Measurements from ENCODE around the gene PDZRN3. TPM values are rescaled to one million over a fixed set of nuclear protein-coding genes. Genes with fewer than 3 reads are reported as not detected.

PDZRN3 gene
- total RNA-seq, 1 donor from 2014 or later: not detected

DNA sequence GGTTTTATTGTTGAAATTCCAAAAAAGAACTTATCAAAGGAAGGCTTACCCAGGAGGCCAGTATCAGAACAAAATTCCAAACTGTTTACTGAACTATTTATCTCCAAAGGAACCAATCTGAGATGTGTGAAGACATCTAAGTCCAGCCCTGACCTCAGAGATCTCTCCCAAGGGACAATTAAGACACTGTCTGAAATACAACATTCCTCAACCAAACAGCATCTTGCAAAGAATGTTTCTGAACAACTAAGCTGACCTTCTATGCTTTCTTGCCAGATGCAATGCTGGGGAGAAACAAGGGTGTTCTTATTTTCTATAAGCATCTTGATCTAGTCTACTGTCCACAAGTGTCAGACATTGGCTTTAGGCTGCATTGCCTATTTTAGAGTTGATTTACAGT lies 13.6 kb downstream of the PDZRN3 start:
- Mint-ChIP-seq H3K4me3 (no peak overlapping the region), H3K9me3 (no peaks in the 10 kb centered on the region), H3K27me3 (peaks cover 3% of the 10 kb centered on the region), H3K36me3 (ENCODE audit: low read depth) (no peaks in the 10 kb centered on the region), H3K27ac (no peak overlapping the region), H3K4me1 (no peaks in the 10 kb centered on the region)
- DNase-seq: no peak
- intact Hi-C loops (cut with micrococcal nuclease): no loop called here

DNA sequence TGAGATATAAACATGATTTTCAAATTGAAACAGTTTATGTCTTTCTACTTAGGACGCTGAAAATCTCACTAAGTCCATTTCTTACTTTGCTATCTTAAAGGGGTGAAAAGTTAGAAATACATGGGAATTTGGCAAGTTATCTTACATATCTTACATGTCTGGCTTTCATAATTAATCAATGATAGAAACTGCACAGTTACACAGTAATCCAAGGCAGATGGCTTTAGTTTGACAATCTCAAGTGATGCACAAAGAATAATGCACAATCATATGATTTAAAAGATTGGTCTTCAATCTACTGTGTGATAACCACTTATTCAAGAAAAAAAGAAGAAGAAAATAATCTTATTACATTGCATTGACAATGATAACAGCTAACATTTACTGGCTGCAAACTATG lies 14.2 kb downstream of the PDZRN3 start:
- no peak for DNase-seq
- Mint-ChIP-seq H3K4me3 (no peak overlapping the region), H3K4me1 (no peaks in the 10 kb centered on the region), H3K27me3 (peaks cover 3% of the 10 kb centered on the region), H3K36me3 (ENCODE audit: low read depth) (no peaks in the 10 kb centered on the region), H3K27ac (no peak overlapping the region), H3K9me3 (no peaks in the 10 kb centered on the region)
- intact Hi-C loops (cut with micrococcal nuclease): no loop called here

DNA sequence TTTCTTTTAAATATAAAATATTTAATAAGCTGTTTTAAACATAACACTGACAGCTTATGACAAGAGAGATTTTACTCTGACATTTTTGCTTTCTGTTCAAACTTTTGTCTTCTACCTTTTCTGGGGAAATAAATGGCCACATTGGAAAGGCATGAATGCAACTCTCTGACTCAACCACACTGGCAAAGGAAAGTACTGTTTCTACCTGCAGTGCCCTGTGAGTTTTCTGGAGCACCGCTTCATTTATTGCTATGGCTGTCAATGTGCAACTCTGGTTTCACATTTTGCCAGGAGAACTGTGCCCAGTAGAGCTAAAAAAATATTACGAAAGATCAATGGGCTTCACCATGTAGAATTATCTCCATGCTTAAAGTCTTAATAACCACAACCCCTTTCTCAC lies 15.1 kb downstream of the PDZRN3 start:
- no peak overlapping the region for H3K4me3 Mint-ChIP-seq
- intact Hi-C loops (cut with micrococcal nuclease): no loop called here
- H3K9me3 Mint-ChIP-seq: no peaks in the 10 kb centered on the region
- H3K36me3 Mint-ChIP-seq (ENCODE audit: low read depth): no peaks in the 10 kb centered on the region
- no peak overlapping the region for H3K27ac Mint-ChIP-seq
- no peaks in the 10 kb centered on the region for H3K4me1 Mint-ChIP-seq
- DNase-seq: no peak
- H3K27me3 Mint-ChIP-seq: peaks cover 3% of the 10 kb centered on the region

DNA sequence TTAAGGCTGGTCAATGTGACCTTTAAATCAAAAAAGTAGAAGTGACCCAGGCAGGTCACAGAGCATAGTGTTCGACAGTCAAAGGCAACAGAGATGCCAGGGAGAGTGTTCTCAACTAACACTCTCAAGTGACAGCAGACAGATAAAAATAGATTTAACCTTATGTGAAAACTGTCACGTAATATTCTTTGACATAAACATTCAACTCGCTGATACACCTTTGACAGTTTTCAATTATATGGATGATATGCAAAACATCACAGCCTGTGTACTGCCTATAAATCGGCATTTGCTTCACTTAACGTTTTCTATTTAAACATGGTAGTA lies 15.5 kb downstream of the PDZRN3 start:
- DNase-seq: no peak
- no peaks in the 10 kb centered on the region for H3K4me1 Mint-ChIP-seq
- H3K27me3 Mint-ChIP-seq: peaks cover 3% of the 10 kb centered on the region
- no peak overlapping the region for H3K27ac Mint-ChIP-seq
- H3K4me3 Mint-ChIP-seq: no peak overlapping the region
- no peaks in the 10 kb centered on the region for H3K9me3 Mint-ChIP-seq
- H3K36me3 Mint-ChIP-seq (ENCODE audit: low read depth): no peaks in the 10 kb centered on the region
- intact Hi-C loops (cut with micrococcal nuclease): no loop called here

DNA sequence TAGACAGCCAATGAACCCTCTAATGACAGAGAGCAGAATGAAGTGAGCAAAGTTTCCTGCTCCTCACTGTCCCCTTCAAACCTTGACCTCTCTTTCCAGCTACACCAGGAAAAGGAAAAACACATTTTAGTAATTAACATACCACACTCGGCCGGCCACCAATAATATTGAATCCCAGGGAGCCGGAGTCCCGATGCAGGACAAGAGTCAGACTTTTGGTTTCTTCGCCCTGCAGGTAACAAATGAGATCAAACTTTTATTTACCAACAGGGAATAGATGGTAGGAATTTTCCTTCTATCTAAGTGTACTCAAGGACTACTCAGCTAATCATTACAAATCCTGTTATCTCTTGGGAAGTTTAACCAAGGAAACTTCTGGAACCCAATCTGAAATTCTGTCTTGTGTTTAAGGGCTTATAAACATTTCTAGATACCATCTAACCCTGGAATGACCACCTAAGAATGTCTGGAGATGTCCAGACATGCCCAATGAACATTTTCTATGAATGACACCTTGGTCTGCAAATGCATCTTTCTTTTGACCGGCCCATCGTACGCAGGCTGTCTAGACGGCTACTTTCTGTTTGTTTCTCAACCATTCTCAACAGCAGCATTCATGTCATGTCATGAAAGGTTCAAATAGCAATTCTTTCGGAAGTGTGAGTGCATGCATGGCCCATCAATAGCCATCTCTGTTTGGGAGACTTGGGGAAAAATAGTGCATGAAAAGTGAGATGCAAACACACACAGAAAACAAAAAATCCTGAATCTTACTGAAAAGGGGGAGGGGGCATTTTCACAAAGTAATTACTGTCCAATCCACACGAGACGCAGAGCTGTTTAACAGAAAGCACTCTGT lies 16.1 kb downstream of the PDZRN3 start:
- Mint-ChIP-seq H3K27me3 (peaks cover 3% of the 10 kb centered on the region), H3K4me3 (no peak overlapping the region), H3K36me3 (ENCODE audit: low read depth) (no peaks in the 10 kb centered on the region), H3K9me3 (no peaks in the 10 kb centered on the region), H3K4me1 (no peaks in the 10 kb centered on the region), H3K27ac (no peak overlapping the region)
- DNase-seq: no peak
- intact Hi-C loops (cut with micrococcal nuclease): no loop called here

GRCh38 chr3:73605861-73606260 lies 18.9 kb downstream of the PDZRN3 start:
- DNase-seq: no peak
- Mint-ChIP-seq H3K4me1 (no peaks in the 10 kb centered on the region), H3K4me3 (no peak overlapping the region), H3K9me3 (no peaks in the 10 kb centered on the region), H3K27ac (no peak overlapping the region), H3K36me3 (ENCODE audit: low read depth) (no peaks in the 10 kb centered on the region), H3K27me3 (no peaks in the 10 kb centered on the region)
- intact Hi-C loops (cut with micrococcal nuclease): no loop called here

DNA sequence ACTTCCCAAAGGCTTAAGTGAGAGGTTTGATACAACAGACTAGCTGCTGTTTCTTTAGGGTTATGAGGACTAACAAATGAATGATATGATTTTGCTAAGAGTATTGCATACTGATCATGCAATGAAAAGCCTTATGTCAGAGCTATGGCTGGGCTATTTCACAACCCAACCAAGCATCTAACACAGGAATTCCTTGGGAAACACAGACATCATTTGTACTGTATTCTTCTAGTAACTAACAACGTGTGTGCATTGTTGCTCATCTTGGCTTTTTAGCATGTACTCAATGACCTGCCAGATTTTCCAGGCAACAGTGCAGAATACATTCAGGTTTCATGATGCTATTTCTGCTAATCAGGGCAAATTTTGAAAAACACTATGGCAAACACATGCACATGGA lies 19.3 kb downstream of the PDZRN3 start:
- Mint-ChIP-seq H3K27ac (no peak overlapping the region), H3K4me3 (no peak overlapping the region), H3K36me3 (ENCODE audit: low read depth) (no peaks in the 10 kb centered on the region), H3K4me1 (no peaks in the 10 kb centered on the region), H3K27me3 (no peaks in the 10 kb centered on the region), H3K9me3 (no peaks in the 10 kb centered on the region)
- intact Hi-C loops (cut with micrococcal nuclease): no loop called here
- no peak for DNase-seq

DNA sequence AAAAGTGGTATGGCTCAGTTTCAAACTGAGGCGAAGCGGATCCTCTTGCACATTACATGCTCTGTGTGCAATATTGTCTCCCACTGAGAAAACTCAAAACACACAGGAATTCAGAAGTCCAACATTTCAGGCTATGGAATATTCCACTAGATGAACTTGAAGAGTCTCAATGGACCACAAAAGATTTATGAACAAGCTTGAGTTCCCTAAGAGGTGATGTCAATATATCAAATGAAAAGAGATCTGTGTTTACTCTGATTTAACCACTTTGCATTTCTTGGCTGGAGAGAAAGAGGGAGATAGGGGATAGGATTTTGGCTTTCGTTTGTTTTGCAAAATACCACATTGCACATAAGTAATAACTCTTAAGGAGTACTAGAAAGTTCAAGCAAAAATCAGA lies 20.3 kb downstream of the PDZRN3 start:
- no peak overlapping the region for H3K27ac Mint-ChIP-seq
- no peak overlapping the region for H3K4me3 Mint-ChIP-seq
- H3K27me3 Mint-ChIP-seq: no peaks in the 10 kb centered on the region
- H3K9me3 Mint-ChIP-seq: no peaks in the 10 kb centered on the region
- intact Hi-C loops (cut with micrococcal nuclease): no loop called here
- no peak for DNase-seq
- no peaks in the 10 kb centered on the region for H3K4me1 Mint-ChIP-seq
- H3K36me3 Mint-ChIP-seq (ENCODE audit: low read depth): no peaks in the 10 kb centered on the region

GRCh38 chr3:73603762-73604171 lies 21.0 kb downstream of the PDZRN3 start:
- Mint-ChIP-seq H3K27me3 (no peaks in the 10 kb centered on the region), H3K9me3 (no peaks in the 10 kb centered on the region), H3K4me1 (no peaks in the 10 kb centered on the region), H3K27ac (no peak overlapping the region), H3K36me3 (ENCODE audit: low read depth) (no peaks in the 10 kb centered on the region), H3K4me3 (no peak overlapping the region)
- no peak for DNase-seq
- intact Hi-C loops (cut with micrococcal nuclease): no loop called here

- Mint-ChIP-seq H3K27me3 (no peaks in the 10 kb centered on the region), H3K36me3 (ENCODE audit: low read depth) (no peaks in the 10 kb centered on the region), H3K4me3 (no peak overlapping the region), H3K4me1 (no peaks in the 10 kb centered on the region), H3K27ac (no peak overlapping the region), H3K9me3 (no peaks in the 10 kb centered on the region)
- intact Hi-C loops (cut with micrococcal nuclease): no loop called here
- no peak for DNase-seq
These were observed 22.6 kb downstream of the PDZRN3 start for GRCh38 chr3:73602170-73602569.

GRCh38 chr3:73601481-73601880 lies 23.3 kb downstream of the PDZRN3 start:
- H3K4me1 Mint-ChIP-seq: no peaks in the 10 kb centered on the region
- no peaks in the 10 kb centered on the region for H3K36me3 Mint-ChIP-seq (ENCODE audit: low read depth)
- H3K27me3 Mint-ChIP-seq: no peaks in the 10 kb centered on the region
- H3K9me3 Mint-ChIP-seq: no peaks in the 10 kb centered on the region
- no peak overlapping the region for H3K4me3 Mint-ChIP-seq
- no peak for DNase-seq
- intact Hi-C loops (cut with micrococcal nuclease): no loop called here
- no peak overlapping the region for H3K27ac Mint-ChIP-seq

GRCh38 chr3:73601011-73601410 lies 23.7 kb downstream of the PDZRN3 start:
- Mint-ChIP-seq H3K27me3 (no peaks in the 10 kb centered on the region), H3K9me3 (no peaks in the 10 kb centered on the region), H3K27ac (no peak overlapping the region), H3K36me3 (ENCODE audit: low read depth) (no peaks in the 10 kb centered on the region), H3K4me3 (no peak overlapping the region), H3K4me1 (no peaks in the 10 kb centered on the region)
- no peak for DNase-seq
- intact Hi-C loops (cut with micrococcal nuclease): no loop called here

GRCh38 chr3:73600293-73600938 lies 24.3 kb downstream of the PDZRN3 start:
- intact Hi-C loops (cut with micrococcal nuclease): no loop called here
- no peaks in the 10 kb centered on the region for H3K4me1 Mint-ChIP-seq
- no peak overlapping the region for H3K27ac Mint-ChIP-seq
- no peaks in the 10 kb centered on the region for H3K27me3 Mint-ChIP-seq
- H3K4me3 Mint-ChIP-seq: no peak overlapping the region
- no peak for DNase-seq
- H3K9me3 Mint-ChIP-seq: no peaks in the 10 kb centered on the region
- no peaks in the 10 kb centered on the region for H3K36me3 Mint-ChIP-seq (ENCODE audit: low read depth)

DNA sequence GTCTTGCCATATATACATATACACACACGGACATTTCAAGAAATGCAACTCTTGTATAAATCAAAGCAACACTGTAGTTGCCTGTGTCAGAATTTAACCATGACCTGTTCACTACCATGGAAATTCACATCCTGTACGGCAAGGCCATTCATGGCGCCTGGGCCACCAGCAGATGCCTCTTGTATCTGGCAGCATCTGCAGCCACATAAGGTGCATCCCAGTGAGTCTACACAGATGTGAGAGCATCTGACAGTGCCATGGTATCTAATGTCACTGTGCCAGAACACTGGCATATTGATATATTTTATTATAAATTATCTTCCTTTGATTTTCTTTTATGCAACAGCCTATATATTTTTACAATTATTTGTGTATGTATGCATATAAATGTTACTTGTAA lies 25.1 kb downstream of the PDZRN3 start:
- H3K4me3 Mint-ChIP-seq: no peak overlapping the region
- intact Hi-C loops (cut with micrococcal nuclease): no loop called here
- H3K27ac Mint-ChIP-seq: no peak overlapping the region
- no peaks in the 10 kb centered on the region for H3K36me3 Mint-ChIP-seq (ENCODE audit: low read depth)
- no peak for DNase-seq
- no peaks in the 10 kb centered on the region for H3K27me3 Mint-ChIP-seq
- no peaks in the 10 kb centered on the region for H3K4me1 Mint-ChIP-seq
- no peaks in the 10 kb centered on the region for H3K9me3 Mint-ChIP-seq

DNA sequence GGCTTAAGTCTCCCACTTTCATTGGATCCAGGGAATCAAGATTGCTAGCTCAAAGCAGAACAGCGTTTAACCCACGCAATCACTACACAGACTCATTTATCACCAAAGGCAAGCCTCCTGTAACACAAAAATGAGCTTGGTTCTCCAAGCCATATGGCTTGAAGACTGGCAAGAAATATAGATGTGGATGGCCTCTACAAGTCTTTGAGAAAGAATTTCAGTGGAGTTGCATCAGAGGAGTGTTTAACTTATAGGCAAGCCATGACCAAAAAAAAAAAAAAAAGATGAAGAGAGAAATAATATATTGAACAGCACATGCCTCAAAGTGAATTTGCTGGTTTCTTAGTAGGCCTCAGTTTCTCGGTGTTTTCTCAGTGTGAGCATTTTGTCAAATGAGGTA lies 27.3 kb downstream of the PDZRN3 start:
- no peak overlapping the region for H3K4me3 Mint-ChIP-seq
- no peaks in the 10 kb centered on the region for H3K36me3 Mint-ChIP-seq (ENCODE audit: low read depth)
- no peak for DNase-seq
- intact Hi-C loops (cut with micrococcal nuclease): no loop called here
- no peaks in the 10 kb centered on the region for H3K4me1 Mint-ChIP-seq
- H3K9me3 Mint-ChIP-seq: no peaks in the 10 kb centered on the region
- no peaks in the 10 kb centered on the region for H3K27me3 Mint-ChIP-seq
- H3K27ac Mint-ChIP-seq: no peak overlapping the region
